A549 (cell line): ENCODE measurements around the gene NELFB. TPM values are rescaled to one million over a fixed set of nuclear protein-coding genes. Genes with fewer than 3 reads are reported as not detected.

Source experiments
- ATAC-seq, 2 experiments: fragments of 200-7000 bp in 1 of 2; fragments of >200 bp in 1 of 2; cut with Nextera tagmentation in 1 of 2; cut with Tn5 transposase in 1 of 2; 3 replicates each; pipeline versions ENCODE4 v1.8.0 to v1.9.1; 2018 to 2020; ENCODE audit warnings: mild to moderate bottlenecking in 1 of 2, moderate library complexity in 1 of 2
- CTCF ChIA-PET: fragments of 300-600 bp; sonication (Branson Sonifier 250); formaldehyde crosslinking; extraction: SDS; loops from one replicate; lab custom pipeline; 2021; ENCODE audit warnings: antibody characterized with exemption, inconsistent platforms; lab: Yijun Ruan, JAX
- POLR2A ChIA-PET: fragments of 350-600 bp; formaldehyde crosslinking; extraction: SDS; loops from one replicate; lab custom pipeline; 2021; ENCODE audit warnings: antibody characterized with exemption, inconsistent platforms; lab: Yijun Ruan, JAX
- DNase-seq, 2 experiments: peaks; one replicate each; pipeline versions ENCODE4 v3.0.0 to v3.0.0-alpha.2; 2011 to 2016; ENCODE audit warnings: low read depth in 1 of 2, low spot score in 1 of 2
- FAIRE-seq: peaks from 2 replicates; lab custom pipeline; 2011; peaks lifted over from hg19 to GRCh38; lab: Jason Lieb, UNC
- H3K27ac ChIP-seq, 2 experiments: fragments of >200 bp; sonication (Bioruptor Twin); formaldehyde crosslinking; 3 replicates each; pipeline ENCODE4 v1.5.1; 2016 to 2017
- H3K4me1 ChIP-seq: fragments of >200 bp; sonication (Bioruptor Twin); formaldehyde crosslinking; 3 replicates; pipeline ENCODE4 v1.6.1; 2016
- H3K4me2 ChIP-seq: fragments of >200 bp; sonication (Bioruptor Twin); formaldehyde crosslinking; 3 replicates; pipeline ENCODE4 v1.6.1; 2016
- H3K4me3 ChIP-seq: fragments of >200 bp; sonication (Bioruptor Twin); formaldehyde crosslinking; 3 replicates; pipeline ENCODE4 v1.5.1; 2016
- H3K9me3 ChIP-seq: fragments of >200 bp; sonication (Bioruptor Twin); formaldehyde crosslinking; 3 replicates; pipeline ENCODE4 v1.6.1; 2016
- EP300 ChIP-seq, 2 experiments: fragments of >200 bp; sonication (Bioruptor Twin); formaldehyde crosslinking; IDR thresholded peaks; 2 replicates in 1 of 2; 3 replicates in 1 of 2; pipeline ENCODE4 v1.6.1; 2016 to 2017
- JUN ChIP-seq, 2 experiments: fragments of >200 bp; sonication (Bioruptor Twin); formaldehyde crosslinking; IDR thresholded peaks; 2 replicates in 1 of 2; 3 replicates in 1 of 2; pipeline ENCODE4 v1.6.1; 2016 to 2017
- KDM5A ChIP-seq: fragments of 200-600 bp; sonication (generic); IDR thresholded peaks from 2 replicates; pipeline ENCODE4 v1.6.1; 2016; ENCODE audit warnings: antibody characterized with exemption, mild to moderate bottlenecking
- MAFK ChIP-seq: fragments of 450-650 bp; IDR thresholded peaks from 2 replicates; pipeline ENCODE4 v1.6.1; 2014; ENCODE audit not compliant: partially characterized antibody
- MAZ ChIP-seq: fragments of 150-350 bp; IDR thresholded peaks from 2 replicates; pipeline ENCODE4 v1.6.1; 2014; ENCODE audit warnings: antibody characterized with exemption, low read depth, low read length, borderline replicate concordance
- NR3C1 ChIP-seq: fragments of >200 bp; sonication (Bioruptor Twin); formaldehyde crosslinking; IDR thresholded peaks from 3 replicates; pipeline ENCODE4 v1.6.1; 2017
- RNF2 ChIP-seq: fragments of 200-600 bp; sonication (generic); IDR thresholded peaks from 2 replicates; pipeline ENCODE4 v1.6.1; 2016; ENCODE audit warnings: low read depth, mild to moderate bottlenecking, antibody characterized with exemption, moderate library complexity, borderline replicate concordance
- ZFP36 ChIP-seq: fragments of 450-650 bp; IDR thresholded peaks from 2 replicates; pipeline ENCODE4 v1.6.1; 2014; ENCODE audit warnings: borderline replicate concordance; ENCODE audit not compliant: partially characterized antibody
- WGBS: methylation state at CpG from one replicate; pipeline ENCODE4 v1.1.6; 2017; ENCODE audit errors: missing lambda C conversion rate; 5-methylcytosine and 5-hydroxymethylcytosine counted together
- polyA plus RNA-seq, 4 experiments: library from polyadenylated mRNA; depleted of rRNA in 3 of 4; stranded (reverse); fragments of >200 nt; fragmentation: RNase III in 1 of 4; extraction: RNeasy Plus Mini Kit Qiagen cat#74134 plus additional on column Dnase treatment in 1 of 4; gene quantifications; 2 replicates in 3 of 4; 3 replicates in 1 of 4; pipeline ENCODE4 v1.2.3, GENCODE V29; 2011 to 2017
- TF ChIP-seq, protein P1 (sequence below): fragments of 250-450 bp; sonication (Bioruptor Pico); IDR thresholded peaks from 2 replicates; pipeline ENCODE4 v1.5.0; 2021; ENCODE audit warnings: mild to moderate bottlenecking, moderate library complexity, borderline replicate concordance
- TF ChIP-seq, protein P2 (sequence below): fragments of 200-600 bp; sonication (generic); IDR thresholded peaks from 2 replicates; pipeline ENCODE4 v1.6.1; 2016; ENCODE audit warnings: antibody characterized with exemption, mild to moderate bottlenecking, moderate library complexity

Gene NELFB
- polyA plus RNA-seq, 2 of the 4 experiments (the other 2 are of a cell fraction), result 31.8 to 45.3 TPM

DNA sequence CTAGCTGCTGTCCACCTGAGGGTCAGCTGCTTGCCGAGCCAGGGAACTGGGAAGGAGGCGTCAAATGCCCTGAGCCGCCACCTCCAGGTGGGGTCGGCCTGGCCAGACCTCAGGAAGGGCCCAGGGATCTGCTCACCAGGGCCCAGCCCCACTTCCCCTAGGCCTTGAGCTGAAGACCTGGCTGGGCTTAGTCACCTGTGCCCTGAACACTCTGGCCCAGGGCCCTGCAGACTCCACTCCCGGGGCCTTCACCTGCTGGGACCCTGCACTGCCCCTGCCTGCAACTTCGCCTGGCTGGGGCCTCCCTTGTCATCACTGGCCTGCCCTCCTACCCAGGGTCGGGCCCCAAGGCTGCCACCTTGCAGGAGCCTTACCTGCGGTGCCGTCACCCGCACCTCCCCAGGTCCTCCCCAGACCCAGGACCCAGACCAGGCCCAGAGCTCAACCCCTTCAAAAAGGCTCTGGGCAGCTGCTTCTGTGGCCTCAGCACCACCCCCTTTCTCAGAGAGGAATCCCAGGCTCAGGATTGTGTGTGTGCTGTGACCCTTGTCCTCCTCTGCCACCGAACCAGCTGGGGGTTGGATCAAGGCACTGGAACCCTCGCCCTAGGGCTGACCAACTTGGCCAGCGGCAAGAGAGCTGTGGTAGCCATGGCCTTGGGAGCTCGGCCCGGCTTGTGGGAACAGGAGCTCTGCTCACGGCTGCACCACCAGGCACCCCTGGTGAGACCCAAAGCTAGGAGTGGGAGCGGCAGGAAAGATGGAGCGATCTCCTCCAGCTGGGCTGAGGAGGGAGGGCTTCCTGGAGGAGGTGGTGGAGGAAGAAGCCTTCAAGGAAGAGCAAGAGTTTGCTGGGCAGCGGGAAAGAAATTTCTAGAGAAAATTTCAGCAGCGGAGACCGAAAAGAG, 1.2 kb upstream of the NELFB start:
- ChIA-PET CTCF (interaction anchor here (0.8 to 17.1 kb wide), 11 partner anchors 12 to 225 kb away, joined by 3 to 236 read pairs (median 3); partner anchors contain the start of genes NRARP, RNF224 and TUBB4B), POLR2A (interaction anchor here (0.7 to 4.7 kb wide), 4 partner anchors 11 to 103 kb away, joined by 3 to 97 read pairs (median 4); partner anchors contain the start of genes TPRN and TUBB4B)
- WGBS, result 81% methylated on average over 17 of the region's 21 CpGs
- Histone ChIP-seq H3K4me1 (peaks cover 20% of the 10 kb centered on the region), H3K4me2 (peak overlapping the region; percentile 87), H3K4me3 (peak overlapping the region; percentile 93), H3K27ac (peak overlapping the region; percentile 90 to 98), H3K9me3 (no peaks in the 10 kb centered on the region)
- DNase-seq (no peak), ATAC-seq (peak; percentile 12 to 32; a peak in 5 of 6 replicates), FAIRE-seq (no peak)
- TF ChIP-seq, protein P1, sequence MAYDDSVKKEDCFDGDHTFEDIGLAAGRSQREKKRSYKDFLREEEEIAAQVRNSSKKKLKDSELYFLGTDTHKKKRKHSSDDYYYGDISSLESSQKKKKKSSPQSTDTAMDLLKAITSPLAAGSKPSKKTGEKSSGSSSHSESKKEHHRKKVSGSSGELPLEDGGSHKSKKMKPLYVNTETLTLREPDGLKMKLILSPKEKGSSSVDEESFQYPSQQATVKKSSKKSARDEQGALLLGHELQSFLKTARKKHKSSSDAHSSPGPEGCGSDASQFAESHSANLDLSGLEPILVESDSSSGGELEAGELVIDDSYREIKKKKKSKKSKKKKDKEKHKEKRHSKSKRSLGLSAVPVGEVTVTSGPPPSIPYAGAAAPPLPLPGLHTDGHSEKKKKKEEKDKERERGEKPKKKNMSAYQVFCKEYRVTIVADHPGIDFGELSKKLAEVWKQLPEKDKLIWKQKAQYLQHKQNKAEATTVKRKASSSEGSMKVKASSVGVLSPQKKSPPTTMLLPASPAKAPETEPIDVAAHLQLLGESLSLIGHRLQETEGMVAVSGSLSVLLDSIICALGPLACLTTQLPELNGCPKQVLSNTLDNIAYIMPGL (CRISPR knock-in tag), result no peak
- TF ChIP-seq ZFP36 (peak; percentile 92), MAFK (no peak), NR3C1 (no peak)
- TF ChIP-seq, protein P2, sequence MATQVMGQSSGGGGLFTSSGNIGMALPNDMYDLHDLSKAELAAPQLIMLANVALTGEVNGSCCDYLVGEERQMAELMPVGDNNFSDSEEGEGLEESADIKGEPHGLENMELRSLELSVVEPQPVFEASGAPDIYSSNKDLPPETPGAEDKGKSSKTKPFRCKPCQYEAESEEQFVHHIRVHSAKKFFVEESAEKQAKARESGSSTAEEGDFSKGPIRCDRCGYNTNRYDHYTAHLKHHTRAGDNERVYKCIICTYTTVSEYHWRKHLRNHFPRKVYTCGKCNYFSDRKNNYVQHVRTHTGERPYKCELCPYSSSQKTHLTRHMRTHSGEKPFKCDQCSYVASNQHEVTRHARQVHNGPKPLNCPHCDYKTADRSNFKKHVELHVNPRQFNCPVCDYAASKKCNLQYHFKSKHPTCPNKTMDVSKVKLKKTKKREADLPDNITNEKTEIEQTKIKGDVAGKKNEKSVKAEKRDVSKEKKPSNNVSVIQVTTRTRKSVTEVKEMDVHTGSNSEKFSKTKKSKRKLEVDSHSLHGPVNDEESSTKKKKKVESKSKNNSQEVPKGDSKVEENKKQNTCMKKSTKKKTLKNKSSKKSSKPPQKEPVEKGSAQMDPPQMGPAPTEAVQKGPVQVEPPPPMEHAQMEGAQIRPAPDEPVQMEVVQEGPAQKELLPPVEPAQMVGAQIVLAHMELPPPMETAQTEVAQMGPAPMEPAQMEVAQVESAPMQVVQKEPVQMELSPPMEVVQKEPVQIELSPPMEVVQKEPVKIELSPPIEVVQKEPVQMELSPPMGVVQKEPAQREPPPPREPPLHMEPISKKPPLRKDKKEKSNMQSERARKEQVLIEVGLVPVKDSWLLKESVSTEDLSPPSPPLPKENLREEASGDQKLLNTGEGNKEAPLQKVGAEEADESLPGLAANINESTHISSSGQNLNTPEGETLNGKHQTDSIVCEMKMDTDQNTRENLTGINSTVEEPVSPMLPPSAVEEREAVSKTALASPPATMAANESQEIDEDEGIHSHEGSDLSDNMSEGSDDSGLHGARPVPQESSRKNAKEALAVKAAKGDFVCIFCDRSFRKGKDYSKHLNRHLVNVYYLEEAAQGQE, result no peak

DNA sequence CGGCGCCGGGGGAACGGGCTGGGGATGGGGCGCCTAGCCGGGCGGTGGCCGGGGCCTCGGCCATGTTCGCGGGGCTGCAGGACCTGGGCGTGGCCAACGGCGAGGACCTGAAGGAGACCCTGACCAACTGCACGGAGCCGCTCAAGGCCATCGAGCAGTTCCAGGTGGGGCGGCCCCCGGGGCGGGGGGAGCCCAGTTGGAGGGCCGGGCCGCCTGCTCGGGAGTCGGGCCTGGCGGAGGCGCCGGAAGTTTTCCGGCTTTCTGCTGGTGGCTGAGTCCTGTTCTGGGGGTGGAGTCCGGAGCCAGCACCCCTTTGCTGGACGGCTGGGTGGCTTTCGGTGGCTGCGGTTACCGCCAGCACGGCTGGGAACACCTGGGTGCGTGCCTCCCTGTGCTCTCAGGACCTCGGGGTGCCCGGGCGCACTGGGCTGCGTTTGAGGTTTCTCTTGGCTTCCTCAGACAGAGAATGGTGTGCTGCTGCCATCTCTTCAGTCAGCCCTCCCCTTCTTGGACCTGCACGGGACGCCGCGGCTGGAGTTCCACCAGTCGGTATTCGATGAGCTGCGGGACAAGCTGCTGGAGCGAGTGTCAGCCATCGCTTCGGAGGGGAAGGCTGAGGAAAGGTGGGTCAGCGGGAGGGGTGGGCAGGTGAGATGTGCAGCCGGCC, 454 bp downstream of the NELFB start:
- FAIRE-seq, result no peak
- 8% methylated on average over 20 of the region's 51 CpGs for WGBS
- ChIA-PET POLR2A (interaction anchor here (1.0 to 4.7 kb wide), 4 partner anchors 10 to 126 kb away, joined by 3 to 97 read pairs (median 4); partner anchors contain the start of gene TUBB4B), CTCF (interaction anchor here (1.1 to 17.1 kb wide), 9 partner anchors 11 to 119 kb away, joined by 3 to 236 read pairs (median 4); partner anchors contain the start of genes NRARP, RNF224 and TUBB4B)
- Histone ChIP-seq H3K4me2 (peak overlapping the region; percentile 100), H3K4me1 (peaks cover 20% of the 10 kb centered on the region), H3K4me3 (peak overlapping the region; percentile 93), H3K27ac (peak overlapping the region; percentile 90 to 98), H3K9me3 (no peaks in the 10 kb centered on the region)
- ATAC-seq, result peak; percentile 60 to 65
- peak in 1 of 2 experiments; percentile 43 for DNase-seq
- TF ChIP-seq EP300 (IDR thresholded peaks at IDR 0.05) (no peak), RNF2 (no peak), JUN (IDR thresholded peaks at IDR 0.05) (peak in 1 of 2 experiments; percentile 14; a peak in 2 of 5 replicates), MAZ (no peak), KDM5A (peak; percentile 60; the same call in 1 of the 2 replicates)
- TF ChIP-seq, protein P2, result no peak
